ENCODE measurements around the gene PNMT. TPM values are rescaled to one million over a fixed set of nuclear protein-coding genes. Genes with fewer than 3 reads are reported as not detected.
A peak's percentile ranks its signal among the peaks of the same experiment; 100 is the strongest.

Gene PNMT
- total and polyA plus RNA-seq, 2 donors (not counting 1 experiment from before 2014, with no cell fraction given), result 0.13 to 0.76 TPM

GRCh38 chr17:39669897-39670735 is 1.9 kb downstream of the PNMT start:
- Histone ChIP-seq H2AFZ (ENCODE audit: insufficient read depth, low read depth, low read length, poor library complexity, severe bottlenecking) (no peak overlapping the region), H3K9ac (ENCODE audit: low read length) (no peak overlapping the region), H3K27ac (ENCODE audit: low read length in 2 of 2) (no peak overlapping the region), H3K9me3 (ENCODE audit: control extremely low read depth in 1 of 3, control insufficient read depth in 2 of 3, insufficient read depth in 1 of 3, low read length in 2 of 3) (peaks cover 0 to 2% (median 0%) of the 10 kb centered on the region in 3 donors), H4K20me1 (ENCODE audit: control insufficient read depth, insufficient read depth, low read length, poor library complexity, severe bottlenecking) (no peaks in the 10 kb centered on the region), H3K4me3 (ENCODE audit: control extremely low read depth in 1 of 5, extremely low read depth in 1 of 5, insufficient read depth in 1 of 5, low read depth in 2 of 5, low read length in 4 of 5) (no peak overlapping the region), H3K36me3 (replicated peaks in 1 of 2; ENCODE audit: control extremely low read depth in 1 of 2, control insufficient read depth in 1 of 2, extremely low read depth in 1 of 2, insufficient read depth in 2 of 2, low read length in 1 of 2) (no peaks in the 10 kb centered on the region), H3K27me3 (replicated peaks in 1 of 4; ENCODE audit: control extremely low read depth in 1 of 4, control insufficient read depth in 3 of 4, insufficient read depth in 4 of 4, low read length in 3 of 4) (peaks cover 0 to 37% (median 7%) of the 10 kb centered on the region in 4 experiments), H3K4me2 (replicated peaks; ENCODE audit: low read depth, low read length, poor library complexity, severe bottlenecking) (no peak overlapping the region), H3K4me1 (ENCODE audit: control insufficient read depth in 2 of 2, insufficient read depth in 2 of 2, low read length in 2 of 2) (peaks cover 41 to 53% of the 10 kb centered on the region in 2 donors), H3K79me2 (ENCODE audit: control insufficient read depth, insufficient read depth, low read length) (no peaks in the 10 kb centered on the region)
- intact Hi-C loops (cut with micrococcal nuclease), result loop anchor here (2.0 to 5.0 kb wide), 2 partner anchors 19 to 197 kb away; partner anchors contain the start of genes PGAP3 and ZPBP2
- DNase-seq (no peak), ATAC-seq (ENCODE audit: low read depth) (no peak)
- WGBS (ENCODE audit: insufficient coverage), result 96% methylated on average over 23 of the region's 23 CpGs
- POLR2A ChIA-PET, result interaction anchor here (0.6 to 1.3 kb wide), 2 partner anchors 9 to 126 kb away, joined by 3 to 6 read pairs; no protein-coding TSS in a partner anchor
- no peak overlapping the region for H3K4me3 Mint-ChIP-seq
- H3K27me3 Mint-ChIP-seq, result peaks cover 23% of the 10 kb centered on the region
- H3K27ac Mint-ChIP-seq, result peak overlapping the region; percentile 10
- CTCF ChIA-PET, result interaction anchor here (0.8 to 8.7 kb wide), 11 partner anchors 10 to 203 kb away, joined by 3 to 109 read pairs (median 7); partner anchors contain the start of genes MIEN1 and STARD3
- H3K9me3 Mint-ChIP-seq (ENCODE audit: insufficient read depth), result no peaks in the 10 kb centered on the region
- TF ChIP-seq EZH2 (IDR thresholded peaks at IDR 0.05; ENCODE audit: borderline replicate concordance, insufficient read depth, low read depth, low read length, poor library complexity, severe bottlenecking) (no peak), CTCF (IDR thresholded peaks at IDR 0.05) (no peak)
- H3K4me1 Mint-ChIP-seq, result peaks cover 37% of the 10 kb centered on the region
